Measurements from ENCODE around the gene GNA12.

DNA sequence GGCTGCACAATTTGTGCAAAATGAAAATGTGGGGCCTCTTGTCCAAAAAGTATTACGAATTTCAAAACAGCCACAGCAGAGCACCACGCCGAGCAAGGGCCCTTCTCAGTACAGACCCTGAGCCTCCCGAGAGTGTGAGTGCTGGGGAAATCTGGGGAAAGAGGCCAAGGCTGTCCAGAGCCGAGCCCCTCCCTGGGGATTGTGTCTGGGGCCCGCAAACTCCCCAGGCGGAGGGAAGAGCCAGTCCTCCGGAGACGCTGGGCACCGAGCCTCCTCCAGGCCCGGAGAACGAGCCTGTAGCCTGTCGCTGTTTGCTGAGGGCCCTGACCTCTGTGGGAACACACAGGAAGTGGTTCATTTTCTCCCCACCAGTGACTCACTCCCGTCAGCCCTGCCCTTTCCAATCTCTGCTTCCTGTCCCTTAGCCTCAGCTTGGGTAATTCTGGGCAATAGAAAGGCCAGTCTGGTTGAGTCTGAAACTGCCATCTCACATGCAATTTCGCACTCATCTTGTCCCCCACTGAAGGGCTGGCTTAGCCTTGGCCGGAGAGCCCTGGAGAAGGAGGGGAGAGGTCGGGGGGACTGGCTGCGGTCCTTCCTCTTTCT is 19.5 kb upstream of the GNA12 start:
- TF ChIP-seq, protein P1, sequence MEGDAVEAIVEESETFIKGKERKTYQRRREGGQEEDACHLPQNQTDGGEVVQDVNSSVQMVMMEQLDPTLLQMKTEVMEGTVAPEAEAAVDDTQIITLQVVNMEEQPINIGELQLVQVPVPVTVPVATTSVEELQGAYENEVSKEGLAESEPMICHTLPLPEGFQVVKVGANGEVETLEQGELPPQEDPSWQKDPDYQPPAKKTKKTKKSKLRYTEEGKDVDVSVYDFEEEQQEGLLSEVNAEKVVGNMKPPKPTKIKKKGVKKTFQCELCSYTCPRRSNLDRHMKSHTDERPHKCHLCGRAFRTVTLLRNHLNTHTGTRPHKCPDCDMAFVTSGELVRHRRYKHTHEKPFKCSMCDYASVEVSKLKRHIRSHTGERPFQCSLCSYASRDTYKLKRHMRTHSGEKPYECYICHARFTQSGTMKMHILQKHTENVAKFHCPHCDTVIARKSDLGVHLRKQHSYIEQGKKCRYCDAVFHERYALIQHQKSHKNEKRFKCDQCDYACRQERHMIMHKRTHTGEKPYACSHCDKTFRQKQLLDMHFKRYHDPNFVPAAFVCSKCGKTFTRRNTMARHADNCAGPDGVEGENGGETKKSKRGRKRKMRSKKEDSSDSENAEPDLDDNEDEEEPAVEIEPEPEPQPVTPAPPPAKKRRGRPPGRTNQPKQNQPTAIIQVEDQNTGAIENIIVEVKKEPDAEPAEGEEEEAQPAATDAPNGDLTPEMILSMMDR (IDR thresholded peaks at IDR 0.05): no peak
- TF ChIP-seq ZFX (IDR thresholded peaks at IDR 0.05; ENCODE audit: borderline replicate concordance): no peak

All from 22Rv1 (cell line).